ENCODE data around the gene ANKRD33. TPM values are rescaled to one million over a fixed set of nuclear protein-coding genes. Genes with fewer than 3 reads are reported as not detected.

ANKRD33 gene
- total RNA-seq, 1 donor from 2014 or later: not detected

Other genes with a start within 250 kb of the ANKRD33 start
- 0.25 TPM for gene FIGNL2, start 39.4 kb upstream of the ANKRD33 start, total RNA-seq
- 7.9 TPM for gene ACVRL1, start 19.4 kb downstream of the ANKRD33 start, total RNA-seq
- 43.3 TPM for gene ACVR1B, start 63.6 kb downstream of the ANKRD33 start, total RNA-seq
- 1.5 TPM for gene TAMALIN, start 118.8 kb downstream of the ANKRD33 start, total RNA-seq
- gene NR4A1, start 163.3 kb downstream of the ANKRD33 start, total RNA-seq: 10.1 TPM
- 15.0 TPM for gene ATG101, start 181.9 kb downstream of the ANKRD33 start, total RNA-seq
- not detected for gene SMIM41, start 191.6 kb downstream of the ANKRD33 start, total RNA-seq